ENCODE results near the gene DEFB124. TPM values are rescaled to one million over a fixed set of nuclear protein-coding genes. Genes with fewer than 3 reads are reported as not detected.

Gene DEFB124
- not detected in 2 replicates for total RNA-seq

GRCh38 chr20:31474758-31475427, at the start of gene DEFB124, which contains the start of gene REM1:
Gene DEFB124, minus strand, starts transcription at chr20:31475127. Its CDS starts 2,114 bp downstream, at chr20:31473013.
Gene REM1, plus strand, starts transcription at chr20:31475288. Its CDS starts 1,158 bp downstream, at chr20:31476446.

GRCh38 chr20:31514154-31515071, 39.5 kb upstream of the DEFB124 start, which contains the start of gene HM13:
Gene HM13, plus strand, starts transcription at chr20:31514442. Its CDS starts 110 bp downstream, at chr20:31514552.

GRCh38 chr20:31440012-31440659, 34.8 kb downstream of the DEFB124 start, which contains the start of gene DEFB123:
Gene DEFB123, plus strand, starts transcription at chr20:31440632. Its CDS starts 67 bp downstream, at chr20:31440699.

Other genes starting within 250 kb of the DEFB124 start
- not detected in 2 replicates for gene DEFB115, start 217.5 kb downstream of the DEFB124 start, total RNA-seq
- not detected in 2 replicates for gene DEFB116, start 166.5 kb downstream of the DEFB124 start, total RNA-seq
- gene DEFB118, start 106.5 kb downstream of the DEFB124 start, total RNA-seq, result not detected in 2 replicates
- not detected in 2 replicates for gene DEFB119, start 84.5 kb downstream of the DEFB124 start, total RNA-seq
- gene DEFB121, start 68.9 kb downstream of the DEFB124 start, total RNA-seq, result not detected in 2 replicates
- not detected in 2 replicates for gene DEFB123, start 34.5 kb downstream of the DEFB124 start, total RNA-seq
- 0.19 and 0.28 TPM in 2 replicates for gene REM1, start 161 bp upstream of the DEFB124 start, total RNA-seq
- 50.7 and 86.1 TPM in 2 replicates for gene HM13, start 39.3 kb upstream of the DEFB124 start, total RNA-seq
- 84.8 and 458 TPM in 2 replicates for gene ID1, start 130.2 kb upstream of the DEFB124 start, total RNA-seq
- gene COX4I2, start 162.8 kb upstream of the DEFB124 start, total RNA-seq, result 0.28 TPM in 1 of 2 replicates, not detected in the other
- gene BCL2L1, start 247.7 kb upstream of the DEFB124 start, total RNA-seq, result 83.4 and 88.5 TPM in 2 replicates